Measurements from ENCODE around the gene DCTN4.

DNA sequence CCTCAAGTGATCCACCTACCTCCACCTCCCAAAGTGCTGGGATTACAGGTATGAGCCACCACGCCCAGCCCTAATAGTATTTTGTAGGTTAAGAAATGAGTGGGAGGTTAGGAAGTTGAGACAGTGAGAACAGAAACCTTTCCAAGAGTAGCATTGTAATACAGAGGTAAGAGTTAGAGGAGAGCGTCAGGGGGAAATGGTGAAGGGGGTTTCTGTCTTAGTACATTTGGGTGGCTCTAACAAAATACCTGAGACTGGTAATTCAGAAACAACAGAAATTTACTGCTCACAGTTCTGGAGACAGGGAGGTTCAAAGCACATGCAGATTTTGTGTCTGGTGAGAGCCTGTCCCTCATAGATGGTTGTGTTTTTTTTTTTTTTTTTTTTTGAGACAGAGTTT lies 38.6 kb upstream of the DCTN4 start:
- no peak for TF ChIP-seq POLR2A (IDR thresholded peaks at IDR 0.05)
- TF ChIP-seq, protein P1, sequence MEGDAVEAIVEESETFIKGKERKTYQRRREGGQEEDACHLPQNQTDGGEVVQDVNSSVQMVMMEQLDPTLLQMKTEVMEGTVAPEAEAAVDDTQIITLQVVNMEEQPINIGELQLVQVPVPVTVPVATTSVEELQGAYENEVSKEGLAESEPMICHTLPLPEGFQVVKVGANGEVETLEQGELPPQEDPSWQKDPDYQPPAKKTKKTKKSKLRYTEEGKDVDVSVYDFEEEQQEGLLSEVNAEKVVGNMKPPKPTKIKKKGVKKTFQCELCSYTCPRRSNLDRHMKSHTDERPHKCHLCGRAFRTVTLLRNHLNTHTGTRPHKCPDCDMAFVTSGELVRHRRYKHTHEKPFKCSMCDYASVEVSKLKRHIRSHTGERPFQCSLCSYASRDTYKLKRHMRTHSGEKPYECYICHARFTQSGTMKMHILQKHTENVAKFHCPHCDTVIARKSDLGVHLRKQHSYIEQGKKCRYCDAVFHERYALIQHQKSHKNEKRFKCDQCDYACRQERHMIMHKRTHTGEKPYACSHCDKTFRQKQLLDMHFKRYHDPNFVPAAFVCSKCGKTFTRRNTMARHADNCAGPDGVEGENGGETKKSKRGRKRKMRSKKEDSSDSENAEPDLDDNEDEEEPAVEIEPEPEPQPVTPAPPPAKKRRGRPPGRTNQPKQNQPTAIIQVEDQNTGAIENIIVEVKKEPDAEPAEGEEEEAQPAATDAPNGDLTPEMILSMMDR (IDR thresholded peaks at IDR 0.05) = no peak

Measured in thyroid gland (tissue), 4 donors.